SK-N-SH (cell line): ENCODE measurements around the gene MEIS2. TPM values are rescaled to one million over a fixed set of nuclear protein-coding genes. Genes with fewer than 3 reads are reported as not detected.

ENCODE experiments used
- CTCF ChIA-PET: fragments of 300-600, 350-600 bp; formaldehyde crosslinking; extraction: SDS; loops from one replicate; lab custom pipeline; 2021; lab: Yijun Ruan, JAX
- POLR2A ChIA-PET: fragments of 350-600 bp; sonication (Branson Sonifier 250); formaldehyde crosslinking; extraction: SDS; loops from one replicate; lab custom pipeline; 2020; ENCODE audit warnings: antibody characterized with exemption, inconsistent platforms; lab: Yijun Ruan, JAX
- DNase-seq: peaks from one replicate; pipeline ENCODE4 v3.0.0; 2012
- H2AFZ ChIP-seq: fragments of 200-600 bp; sonication (generic); 2 replicates; pipeline ENCODE4 v1.8.1; 2016; ENCODE audit warnings: antibody characterized with exemption, mild to moderate bottlenecking, low read depth
- H3F3A ChIP-seq: fragments of 200-600 bp; sonication (generic); replicated peaks from 2 replicates; pipeline ENCODE3; 2016; ENCODE audit warnings: antibody characterized with exemption, mild to moderate bottlenecking; ENCODE audit not compliant: insufficient read depth
- H3K27ac ChIP-seq, 2 experiments: fragments of 200-500 bp in 1 of 2; fragments of 200-600 bp in 1 of 2; sonication (Bioruptor generic) in 1 of 2; sonication (generic), shearing (Covaris generic) in 1 of 2; 2 replicates each; pipeline versions ENCODE4 v1.5.1 to v1.6.1; 2014 to 2016; ENCODE audit warnings: low read depth in 2 of 2, inconsistent platforms in 1 of 2, low read length in 1 of 2, mild to moderate bottlenecking in 1 of 2, mixed read lengths in 1 of 2
- H3K27me3 ChIP-seq: fragments of 200-600 bp; sonication (generic), shearing (Covaris generic); 2 replicates; pipeline ENCODE4 v1.6.1; 2016; ENCODE audit warnings: mixed run types; ENCODE audit not compliant: insufficient read depth
- H3K36me3 ChIP-seq, 2 experiments: fragments of 200-500 bp in 1 of 2; fragments of 200-600 bp in 1 of 2; sonication (Bioruptor generic) in 1 of 2; sonication (generic) in 1 of 2; replicated peaks in 1 of 2; 2 replicates each; pipeline versions ENCODE3 to v1.5.1; 2014 to 2016; ENCODE audit warnings: low read length in 1 of 2, mild to moderate bottlenecking in 1 of 2; ENCODE audit not compliant: insufficient read depth in 2 of 2, control insufficient read depth in 1 of 2
- H3K4me1 ChIP-seq, 2 experiments: fragments of 200-500 bp in 1 of 2; fragments of 200-600 bp in 1 of 2; sonication (Bioruptor generic) in 1 of 2; sonication (generic), shearing (Covaris generic) in 1 of 2; 2 replicates each; pipeline versions ENCODE4 v1.5.1 to v1.6.1; 2014 to 2016; ENCODE audit warnings: low read depth in 1 of 2, low read length in 1 of 2, mixed run types in 1 of 2; ENCODE audit not compliant: insufficient read depth in 2 of 2, control insufficient read depth in 1 of 2
- H3K4me2 ChIP-seq: fragments of 200-600 bp; sonication (generic), shearing (Covaris generic); 2 replicates; pipeline ENCODE4 v1.6.1; 2017; ENCODE audit warnings: mixed run types
- H3K4me3 ChIP-seq, 2 experiments: fragments of 200-500 bp in 1 of 2; fragments of 200-600 bp in 1 of 2; sonication (Bioruptor generic) in 1 of 2; sonication (generic), shearing (Covaris generic) in 1 of 2; 2 replicates each; pipeline versions ENCODE4 v1.5.1 to v1.8.1; 2014 to 2016; ENCODE audit warnings: low read depth in 2 of 2, inconsistent platforms in 1 of 2, low read length in 1 of 2, mild to moderate bottlenecking in 1 of 2, mixed read lengths in 1 of 2, moderate library complexity in 1 of 2
- H3K79me2 ChIP-seq: fragments of 200-600 bp; sonication (generic); 2 replicates; pipeline ENCODE4 v1.8.1; 2017; ENCODE audit warnings: mild to moderate bottlenecking; ENCODE audit not compliant: insufficient read depth
- H3K9ac ChIP-seq: fragments of 200-600 bp; sonication (generic); 2 replicates; pipeline ENCODE4 v1.6.1; 2017; ENCODE audit warnings: mixed run types
- H3K9me2 ChIP-seq: fragments of 200-600 bp; sonication (generic); 2 replicates; pipeline ENCODE4 v1.6.1; 2017; ENCODE audit warnings: mixed run types
- H3K9me3 ChIP-seq: fragments of 200-600 bp; sonication (generic); 2 replicates; pipeline ENCODE4 v1.6.1; 2017; ENCODE audit warnings: mixed run types, mild to moderate bottlenecking, moderate library complexity
- H4K20me1 ChIP-seq: fragments of 200-600 bp; sonication (generic); 2 replicates; pipeline ENCODE4 v1.6.1; 2017; ENCODE audit warnings: mild to moderate bottlenecking, mixed run types; ENCODE audit not compliant: insufficient read depth
- ELF1 ChIP-seq: IDR thresholded peaks from 2 replicates; pipeline ENCODE4 v1.4.0; 2012
- EP300 ChIP-seq, 2 experiments: IDR thresholded peaks; 2 replicates each; pipeline versions ENCODE4 v1.4.0 to v1.6.1; 2012; ENCODE audit warnings: borderline replicate concordance in 1 of 2, low read depth in 1 of 2, low read length in 1 of 2
- FOSL2 ChIP-seq: IDR thresholded peaks from 2 replicates; pipeline ENCODE4 v1.4.0; 2012; ENCODE audit warnings: low read depth, mild to moderate bottlenecking, moderate library complexity, borderline replicate concordance
- FOXJ3 ChIP-seq: sonication (generic); formaldehyde crosslinking; IDR thresholded peaks from 2 replicates; pipeline ENCODE4 v1.5.1; 2020; ENCODE audit warnings: mild to moderate bottlenecking, missing genetic modification reagents
- FOXM1 ChIP-seq: IDR thresholded peaks from 2 replicates; pipeline ENCODE4 v1.4.0; 2012; ENCODE audit warnings: low read depth, mild to moderate bottlenecking
- GABPA ChIP-seq: IDR thresholded peaks from 2 replicates; pipeline ENCODE4 v1.4.0; 2012; ENCODE audit warnings: low read depth, mild to moderate bottlenecking
- MEF2A ChIP-seq: IDR thresholded peaks from 2 replicates; pipeline ENCODE4 v1.4.0; 2012; ENCODE audit warnings: low read depth, borderline replicate concordance
- MXI1 ChIP-seq: IDR thresholded peaks from 2 replicates; pipeline ENCODE4 v1.6.1; 2012; ENCODE audit warnings: mild to moderate bottlenecking, low read depth, low read length, improper control_type of control experiment
- NFIC ChIP-seq: IDR thresholded peaks from 2 replicates; pipeline ENCODE4 v1.4.0; 2012; ENCODE audit warnings: borderline replicate concordance
- PBX3 ChIP-seq: IDR thresholded peaks from 2 replicates; pipeline ENCODE4; 2012
- RAD21 ChIP-seq: IDR thresholded peaks from 2 replicates; pipeline ENCODE4 v1.6.1; 2012; ENCODE audit warnings: mild to moderate bottlenecking, low read length
- RXRA ChIP-seq: IDR thresholded peaks from 2 replicates; pipeline ENCODE4 v1.4.0; 2012; ENCODE audit warnings: low read depth, mild to moderate bottlenecking, borderline replicate concordance
- SIN3A ChIP-seq: IDR thresholded peaks from 2 replicates; pipeline ENCODE4 v1.6.1; 2012; ENCODE audit warnings: low read depth, mild to moderate bottlenecking, low read length, moderate library complexity, borderline replicate concordance
- WGBS: methylation state at CpG from one replicate; pipeline ENCODE4 v1.1.6; 2017; ENCODE audit warnings: low lambda C conversion rate; 5-methylcytosine and 5-hydroxymethylcytosine counted together
- polyA plus RNA-seq, 3 experiments: library from polyadenylated mRNA; depleted of rRNA; stranded (reverse); fragments of >200 nt; gene quantifications; 2 replicates each; pipeline ENCODE4 v1.2.3, GENCODE V29; 2012
- TF ChIP-seq, protein P1 (sequence below): IDR thresholded peaks from 2 replicates; pipeline ENCODE4 v1.6.1; 2012; ENCODE audit warnings: mild to moderate bottlenecking, low read depth, low read length, moderate library complexity
- TF ChIP-seq, protein P2 (sequence below): IDR thresholded peaks from 2 replicates; pipeline ENCODE4 v1.4.0; 2012; ENCODE audit warnings: low read depth

MEIS2 gene
- polyA plus RNA-seq, 1 of the 3 experiments (the other 2 are of a cell fraction), result 146 TPM

DNA sequence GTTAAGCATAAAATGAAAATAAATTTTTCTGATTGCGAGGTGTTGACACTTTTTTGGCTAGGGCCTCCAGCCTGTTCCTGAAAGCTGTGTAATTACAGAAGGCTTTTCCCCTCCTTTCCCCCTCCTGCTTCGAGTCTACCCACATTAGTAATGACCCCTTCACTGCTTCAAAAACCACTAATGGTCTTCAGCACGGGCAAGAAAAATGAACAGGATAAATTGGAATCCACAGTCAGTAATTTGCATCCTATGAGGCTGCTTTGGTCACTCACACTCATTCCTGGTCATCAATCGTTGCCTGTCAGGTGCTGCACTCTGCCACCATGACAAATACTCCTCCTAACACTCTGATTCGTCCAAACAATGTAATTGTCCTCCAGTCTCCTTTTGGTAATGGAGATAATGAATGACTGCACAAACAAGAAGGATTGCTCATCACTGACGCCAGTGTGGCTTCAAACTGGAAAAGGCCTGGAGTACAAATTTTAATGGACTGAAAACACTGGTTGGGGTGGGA, 148.6 kb downstream of the MEIS2 start (continued):
- TF ChIP-seq, protein P1, sequence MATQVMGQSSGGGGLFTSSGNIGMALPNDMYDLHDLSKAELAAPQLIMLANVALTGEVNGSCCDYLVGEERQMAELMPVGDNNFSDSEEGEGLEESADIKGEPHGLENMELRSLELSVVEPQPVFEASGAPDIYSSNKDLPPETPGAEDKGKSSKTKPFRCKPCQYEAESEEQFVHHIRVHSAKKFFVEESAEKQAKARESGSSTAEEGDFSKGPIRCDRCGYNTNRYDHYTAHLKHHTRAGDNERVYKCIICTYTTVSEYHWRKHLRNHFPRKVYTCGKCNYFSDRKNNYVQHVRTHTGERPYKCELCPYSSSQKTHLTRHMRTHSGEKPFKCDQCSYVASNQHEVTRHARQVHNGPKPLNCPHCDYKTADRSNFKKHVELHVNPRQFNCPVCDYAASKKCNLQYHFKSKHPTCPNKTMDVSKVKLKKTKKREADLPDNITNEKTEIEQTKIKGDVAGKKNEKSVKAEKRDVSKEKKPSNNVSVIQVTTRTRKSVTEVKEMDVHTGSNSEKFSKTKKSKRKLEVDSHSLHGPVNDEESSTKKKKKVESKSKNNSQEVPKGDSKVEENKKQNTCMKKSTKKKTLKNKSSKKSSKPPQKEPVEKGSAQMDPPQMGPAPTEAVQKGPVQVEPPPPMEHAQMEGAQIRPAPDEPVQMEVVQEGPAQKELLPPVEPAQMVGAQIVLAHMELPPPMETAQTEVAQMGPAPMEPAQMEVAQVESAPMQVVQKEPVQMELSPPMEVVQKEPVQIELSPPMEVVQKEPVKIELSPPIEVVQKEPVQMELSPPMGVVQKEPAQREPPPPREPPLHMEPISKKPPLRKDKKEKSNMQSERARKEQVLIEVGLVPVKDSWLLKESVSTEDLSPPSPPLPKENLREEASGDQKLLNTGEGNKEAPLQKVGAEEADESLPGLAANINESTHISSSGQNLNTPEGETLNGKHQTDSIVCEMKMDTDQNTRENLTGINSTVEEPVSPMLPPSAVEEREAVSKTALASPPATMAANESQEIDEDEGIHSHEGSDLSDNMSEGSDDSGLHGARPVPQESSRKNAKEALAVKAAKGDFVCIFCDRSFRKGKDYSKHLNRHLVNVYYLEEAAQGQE, result peak; percentile 47; the same call in 1 of the 2 replicates
- no peak for TF ChIP-seq GABPA
- TF ChIP-seq, protein P2, sequence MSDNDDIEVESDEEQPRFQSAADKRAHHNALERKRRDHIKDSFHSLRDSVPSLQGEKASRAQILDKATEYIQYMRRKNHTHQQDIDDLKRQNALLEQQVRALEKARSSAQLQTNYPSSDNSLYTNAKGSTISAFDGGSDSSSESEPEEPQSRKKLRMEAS, result 0 out of 2 replicates have a peak, but pooled peaks have one; percentile 16
- TF ChIP-seq FOXM1, result peak; percentile 72
- TF ChIP-seq NFIC, result peak; percentile 88
- peak; percentile 22; the same call in 1 of the 2 replicates for TF ChIP-seq MEF2A
- TF ChIP-seq EP300 (IDR thresholded peaks at IDR 0.05; ENCODE audit: borderline replicate concordance in 1 of 2, low read depth in 1 of 2, low read length in 1 of 2), result peak in 1 of 2 experiments; percentile 79; a peak in 1 of 4 replicates
- peak; percentile 97 for TF ChIP-seq PBX3
- no peak for TF ChIP-seq MXI1
- TF ChIP-seq SIN3A, result peak; percentile 86; the same call in 1 of the 2 replicates
- TF ChIP-seq FOSL2, result peak; percentile 72
- no peak for TF ChIP-seq RAD21
- TF ChIP-seq, all 33 proteins: peak for 14

DNA sequence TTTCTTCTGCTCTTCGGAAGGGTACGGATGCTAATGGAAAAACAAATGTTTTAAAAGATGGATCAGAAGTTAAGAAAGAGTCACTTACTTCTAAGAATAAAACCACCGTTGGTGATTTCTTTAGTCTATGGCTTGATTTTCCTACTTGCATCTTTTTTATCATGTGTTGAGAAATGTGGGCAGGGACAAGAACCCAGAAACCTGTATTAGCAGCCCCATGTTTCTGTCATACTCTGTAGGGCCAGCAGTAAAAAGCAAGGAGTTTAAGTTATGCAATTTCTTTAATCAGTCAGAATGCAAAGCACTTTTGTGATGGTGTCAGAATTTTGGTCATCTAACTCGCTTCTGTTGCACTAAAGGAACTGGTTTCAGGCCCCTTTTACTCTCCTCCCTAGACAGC, 150.0 kb downstream of the MEIS2 start:
- peaks cover 24% of the 10 kb centered on the region for H4K20me1 ChIP-seq
- POLR2A ChIA-PET, result no interaction called here
- no peak for TF ChIP-seq ELF1
- TF ChIP-seq RXRA, result no peak
- TF ChIP-seq EP300 (IDR thresholded peaks at IDR 0.05; ENCODE audit: borderline replicate concordance in 1 of 2, low read depth in 1 of 2, low read length in 1 of 2), result no peak
- TF ChIP-seq GABPA, result no peak
- TF ChIP-seq FOXJ3, result no peak
- no peaks in the 10 kb centered on the region for H3K9me2 ChIP-seq
- H3K4me2 ChIP-seq, result no peak overlapping the region
- H3K9ac ChIP-seq, result no peak overlapping the region
- no peak overlapping the region for H3K4me3 ChIP-seq
- peak overlapping the region in 1 of 2 experiments; percentile 69; a peak in 2 of 4 replicates for H3K27ac ChIP-seq
- no peak for DNase-seq
- no peaks in the 10 kb centered on the region for H3K9me3 ChIP-seq
- no peak overlapping the region for H2AFZ ChIP-seq
- H3K27me3 ChIP-seq, result no peaks in the 10 kb centered on the region
- peaks cover 62 to 80% of the 10 kb centered on the region in 2 experiments for H3K36me3 ChIP-seq
- CTCF ChIA-PET, result no interaction called here
- H3K79me2 ChIP-seq, result peaks cover 43% of the 10 kb centered on the region
- 93% methylated on average over 4 of the region's 4 CpGs for WGBS
- H3F3A ChIP-seq, result peaks cover 15% of the 10 kb centered on the region
- peaks cover 4 to 22% of the 10 kb centered on the region in 2 experiments; a peak in 3 of 4 replicates for H3K4me1 ChIP-seq
